ENCODE data around the gene ALG2. TPM values are rescaled to one million over a fixed set of nuclear protein-coding genes. Genes with fewer than 3 reads are reported as not detected.
A peak's percentile ranks its signal among the peaks of the same experiment; 100 is the strongest.

The ALG2 gene
- total and polyA plus RNA-seq, 7 experiments from 2014 or later = 13.9 to 33.7 (median 25.2) TPM

DNA sequence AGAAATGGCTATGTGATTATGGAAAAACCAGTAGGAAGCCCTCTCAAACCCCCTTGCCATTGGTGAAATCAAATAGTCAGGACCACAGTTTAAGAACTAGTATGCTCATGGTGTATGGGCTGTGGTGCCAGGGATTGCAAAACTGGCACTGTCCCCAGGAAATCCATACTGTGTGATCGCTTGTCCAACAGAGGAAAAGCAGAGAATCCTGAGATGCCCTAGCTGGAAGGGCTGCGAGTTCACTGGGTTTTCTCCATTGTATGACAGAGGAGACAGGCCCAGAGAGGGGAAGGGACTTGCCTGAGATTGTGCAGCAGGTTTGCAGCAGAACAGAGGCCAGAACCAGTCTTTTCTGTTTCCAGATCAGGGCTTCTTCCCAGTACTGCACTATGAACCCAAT lies 12.9 kb upstream of the ALG2 start:
- H3K4me3 ChIP-seq (ENCODE audit: low read length) = no peak overlapping the region
- ATAC-seq (no peak), DNase-seq (no peak)
- Mint-ChIP-seq H3K9me3 (peaks cover 0 to 1% (median 0%) of the 10 kb centered on the region in 11 donors), H3K27ac (no peak overlapping the region), H3K36me3 (peaks cover 0 to 42% (median 26%) of the 10 kb centered on the region in 5 donors), H3K4me3 (no peak overlapping the region), H3K4me1 (peaks cover 0 to 14% (median 0%) of the 10 kb centered on the region in 7 donors), H3K27me3 (no peaks in the 10 kb centered on the region)
- CTCF ChIA-PET = interaction anchor here (0.5 to 0.9 kb wide), 2 partner anchors 50 to 1013 kb away, joined by 3 to 5 read pairs; no protein-coding TSS in a partner anchor
- H3K27me3 ChIP-seq (ENCODE audit: control insufficient read depth in 2 of 2, insufficient read depth in 2 of 2, low read length in 2 of 2) = no peaks in the 10 kb centered on the region
- intact Hi-C loops (cut with micrococcal nuclease) = no loop called here
- no peaks in the 10 kb centered on the region for H3K9me3 ChIP-seq (ENCODE audit: control insufficient read depth in 2 of 3, low read length in 3 of 3)
- peaks cover 0 to 35% (median 5%) of the 10 kb centered on the region in 3 experiments for H3K36me3 ChIP-seq (ENCODE audit: control insufficient read depth in 2 of 3, insufficient read depth in 3 of 3, low read length in 3 of 3)
- H3K4me1 ChIP-seq (ENCODE audit: control insufficient read depth in 2 of 2, insufficient read depth in 2 of 2, low read length in 2 of 2) = no peaks in the 10 kb centered on the region
- POLR2A ChIA-PET = no interaction called here
- no peak overlapping the region for H3K27ac ChIP-seq (ENCODE audit: low read depth, low read length)

DNA sequence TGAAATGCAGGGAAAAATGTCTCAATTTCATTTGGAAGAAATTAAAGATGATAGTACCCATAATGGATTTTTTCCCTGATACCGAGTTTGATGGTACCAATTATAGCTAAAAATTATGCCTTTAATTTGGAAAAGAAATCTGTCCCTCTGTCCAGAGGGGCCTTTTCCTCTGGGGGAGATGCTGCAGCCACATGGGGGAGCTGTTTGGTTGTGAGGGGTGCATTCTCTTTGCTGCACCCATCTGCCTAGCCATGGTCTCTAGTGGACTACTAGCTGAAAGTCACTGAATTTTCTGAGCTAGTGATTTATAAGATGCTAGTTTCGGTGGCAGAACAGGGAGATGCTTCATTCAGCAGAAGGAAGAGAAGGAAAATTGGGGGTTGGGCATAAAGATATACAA lies 10.0 kb upstream of the ALG2 start:
- DNase-seq (peak in 2 of 9 donors; percentile 5 to 46), ATAC-seq (peak; percentile 57)
- H3K27ac ChIP-seq (ENCODE audit: low read depth, low read length) = no peak overlapping the region
- no peaks in the 10 kb centered on the region for H3K9me3 Mint-ChIP-seq
- peaks cover 5 to 45% (median 10%) of the 10 kb centered on the region in 3 experiments for H3K36me3 ChIP-seq (ENCODE audit: control insufficient read depth in 2 of 3, insufficient read depth in 3 of 3, low read length in 3 of 3)
- H3K4me3 Mint-ChIP-seq = no peak overlapping the region
- no peaks in the 10 kb centered on the region for H3K4me1 ChIP-seq (ENCODE audit: control insufficient read depth in 2 of 2, insufficient read depth in 2 of 2, low read length in 2 of 2)
- CTCF ChIA-PET = interaction anchor here (0.6 to 1.6 kb wide), 4 partner anchors 10 to 102 kb away, joined by 3 to 6 read pairs (median 3); partner anchors contain the start of genes ALG2 and SEC61B
- H3K27me3 ChIP-seq (ENCODE audit: control insufficient read depth in 2 of 2, insufficient read depth in 2 of 2, low read length in 2 of 2) = no peaks in the 10 kb centered on the region
- POLR2A ChIA-PET = interaction anchor here (0.6 to 2.1 kb wide), 3 partner anchors 10 to 818 kb away, joined by 3 to 10 read pairs (median 4); partner anchors contain the start of genes ALG2 and SEC61B
- no peaks in the 10 kb centered on the region for H3K27me3 Mint-ChIP-seq
- no peak overlapping the region for H3K4me3 ChIP-seq (ENCODE audit: low read length)
- peaks cover 1 to 17% (median 5%) of the 10 kb centered on the region in 7 donors for H3K4me1 Mint-ChIP-seq
- H3K9me3 ChIP-seq (ENCODE audit: control insufficient read depth in 2 of 3, low read length in 3 of 3) = no peaks in the 10 kb centered on the region
- intact Hi-C loops (cut with micrococcal nuclease) = no loop called here
- H3K27ac Mint-ChIP-seq = peak overlapping the region in 2 of 9 donors; percentile 43
- peaks cover 7 to 30% (median 22%) of the 10 kb centered on the region in 5 donors for H3K36me3 Mint-ChIP-seq

DNA sequence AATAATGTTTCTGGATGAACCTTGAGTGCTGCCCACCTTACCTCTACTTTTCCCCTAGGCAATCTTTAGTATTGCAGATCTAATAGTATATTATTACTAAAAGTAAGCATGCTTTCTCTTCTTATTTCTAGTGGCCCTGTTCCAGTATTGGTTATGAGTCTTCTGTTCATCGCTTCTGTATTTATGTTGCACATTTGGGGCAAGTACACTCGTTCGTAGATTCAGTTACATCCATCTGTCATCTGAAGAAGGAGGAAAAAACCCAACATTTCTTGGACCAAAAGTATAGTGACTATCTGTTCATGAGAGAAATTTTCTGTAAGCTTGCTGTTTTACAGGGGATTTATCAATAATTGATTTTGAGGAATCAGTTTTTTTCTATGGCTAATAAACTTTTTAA lies 8.5 kb upstream of the ALG2 start:
- no peak overlapping the region for H3K27ac ChIP-seq (ENCODE audit: low read depth, low read length)
- no peaks in the 10 kb centered on the region for H3K9me3 ChIP-seq (ENCODE audit: control insufficient read depth in 2 of 3, low read length in 3 of 3)
- DNase-seq (no peak), ATAC-seq (no peak)
- H3K4me3 ChIP-seq (ENCODE audit: low read length) = no peak overlapping the region
- intact Hi-C loops (cut with micrococcal nuclease) = no loop called here
- Mint-ChIP-seq H3K4me1 (peaks cover 8 to 24% (median 12%) of the 10 kb centered on the region in 7 donors), H3K27me3 (no peaks in the 10 kb centered on the region), H3K9me3 (no peaks in the 10 kb centered on the region), H3K27ac (no peak overlapping the region), H3K4me3 (no peak overlapping the region), H3K36me3 (peaks cover 7 to 30% (median 23%) of the 10 kb centered on the region in 5 donors)
- ChIA-PET CTCF (no interaction called here), POLR2A (no interaction called here)
- peaks cover 5 to 49% (median 10%) of the 10 kb centered on the region in 3 experiments for H3K36me3 ChIP-seq (ENCODE audit: control insufficient read depth in 2 of 3, insufficient read depth in 3 of 3, low read length in 3 of 3)
- no peaks in the 10 kb centered on the region for H3K27me3 ChIP-seq (ENCODE audit: control insufficient read depth in 2 of 2, insufficient read depth in 2 of 2, low read length in 2 of 2)
- no peaks in the 10 kb centered on the region for H3K4me1 ChIP-seq (ENCODE audit: control insufficient read depth in 2 of 2, insufficient read depth in 2 of 2, low read length in 2 of 2)

DNA sequence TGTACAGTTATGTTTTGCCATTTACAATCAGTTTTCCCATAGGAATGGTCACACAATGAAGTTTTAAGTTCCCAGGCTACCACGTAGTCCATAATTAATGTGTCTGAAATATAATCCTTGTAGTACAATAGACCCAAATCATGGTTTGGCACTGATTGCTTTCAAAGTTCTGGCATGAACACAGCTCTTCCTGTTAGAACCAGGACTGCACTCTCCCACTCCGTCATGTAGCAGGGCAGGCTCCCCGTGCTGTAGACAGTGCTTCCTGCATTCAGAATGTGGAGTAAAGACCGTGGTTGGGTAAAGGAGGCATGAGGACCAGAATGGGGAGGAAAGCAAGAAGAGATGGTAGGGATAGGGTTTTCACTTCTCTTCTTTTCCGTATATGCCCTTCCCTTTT lies 4.3 kb upstream of the ALG2 start:
- CTCF ChIA-PET = no interaction called here

DNA sequence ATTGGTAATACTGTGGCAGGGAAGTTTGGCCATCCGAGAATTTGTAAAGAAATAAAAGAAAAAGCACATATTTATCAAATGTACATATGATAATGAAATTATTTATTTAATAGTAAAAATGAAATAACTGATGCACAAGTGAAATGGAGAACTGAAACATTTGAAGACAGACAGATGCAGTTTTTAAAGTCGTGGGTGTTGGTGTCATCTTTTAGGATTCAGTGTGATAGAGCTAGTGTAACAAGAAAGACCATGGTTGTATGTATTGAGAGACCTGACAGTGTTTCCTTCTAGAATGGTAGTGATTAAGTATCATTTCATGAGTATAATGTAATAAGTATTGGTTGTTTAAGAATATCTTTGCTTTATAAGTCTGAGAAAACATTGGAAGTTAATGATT lies 2.7 kb upstream of the ALG2 start:
- no peak for ATAC-seq
- Mint-ChIP-seq H3K9me3 (peaks cover 0 to 4% (median 0%) of the 10 kb centered on the region in 11 donors), H3K4me3 (peak overlapping the region in 7 of 10 donors; percentile 5 to 100 (median 99)), H3K36me3 (peaks cover 7 to 32% (median 17%) of the 10 kb centered on the region in 5 donors), H3K4me1 (peaks cover 46 to 72% (median 58%) of the 10 kb centered on the region in 7 donors), H3K27me3 (no peaks in the 10 kb centered on the region), H3K27ac (peak overlapping the region in 5 of 9 donors; percentile 81 to 100 (median 99))
- Histone ChIP-seq H3K36me3 (ENCODE audit: control insufficient read depth in 2 of 3, insufficient read depth in 3 of 3, low read length in 3 of 3) (peaks cover 0 to 34% (median 10%) of the 10 kb centered on the region in 3 experiments), H3K9me3 (ENCODE audit: control insufficient read depth in 2 of 3, low read length in 3 of 3) (no peaks in the 10 kb centered on the region), H3K4me3 (ENCODE audit: low read length) (no peak overlapping the region), H3K4me1 (ENCODE audit: control insufficient read depth in 2 of 2, insufficient read depth in 2 of 2, low read length in 2 of 2) (peaks cover 21 to 28% of the 10 kb centered on the region in 2 donors), H3K27ac (ENCODE audit: low read depth, low read length) (no peak overlapping the region), H3K27me3 (ENCODE audit: control insufficient read depth in 2 of 2, insufficient read depth in 2 of 2, low read length in 2 of 2) (no peaks in the 10 kb centered on the region)
- intact Hi-C loops (cut with micrococcal nuclease) = loop anchor here (5.0 to 10.0 kb wide), 7 partner anchors 107 to 1203 kb away; partner anchors contain the start of genes TBC1D2 (in 2 of the 2), GALNT12 (in 1 of the 2), MSANTD3 (in 1 of the 2) and STX17 (in 1 of the 2)
- CTCF ChIA-PET = no interaction called here
- DNase-seq = no peak
- POLR2A ChIA-PET = no interaction called here

More for the DNA sequence above, 4.3 kb upstream of the ALG2 start:
- Histone ChIP-seq H3K27me3 (ENCODE audit: control insufficient read depth in 2 of 2, insufficient read depth in 2 of 2, low read length in 2 of 2) (no peaks in the 10 kb centered on the region), H3K27ac (ENCODE audit: low read depth, low read length) (no peak overlapping the region), H3K9me3 (ENCODE audit: control insufficient read depth in 2 of 3, low read length in 3 of 3) (no peaks in the 10 kb centered on the region), H3K4me3 (ENCODE audit: low read length) (no peak overlapping the region), H3K4me1 (ENCODE audit: control insufficient read depth in 2 of 2, insufficient read depth in 2 of 2, low read length in 2 of 2) (peaks cover 15 to 16% of the 10 kb centered on the region in 2 donors), H3K36me3 (ENCODE audit: control insufficient read depth in 2 of 3, insufficient read depth in 3 of 3, low read length in 3 of 3) (peaks cover 4 to 48% (median 10%) of the 10 kb centered on the region in 3 experiments)
- DNase-seq (no peak), ATAC-seq (no peak)
- peaks cover 0 to 4% (median 0%) of the 10 kb centered on the region in 11 donors for H3K9me3 Mint-ChIP-seq
- H3K27ac Mint-ChIP-seq = no peak overlapping the region
- no peak overlapping the region for H3K4me3 Mint-ChIP-seq
- intact Hi-C loops (cut with micrococcal nuclease) = loop anchor here in 1 of 2 donors (10.0 kb wide), 1 partner anchor 971 kb away; the partner anchor contains the start of gene TBC1D2
- POLR2A ChIA-PET = interaction anchor here (0.6 kb wide), 1 partner anchor 42 kb away, joined by 3 read pairs; no protein-coding TSS in a partner anchor
- H3K36me3 Mint-ChIP-seq = peaks cover 7 to 32% (median 26%) of the 10 kb centered on the region in 5 donors
- H3K4me1 Mint-ChIP-seq = peaks cover 33 to 56% (median 42%) of the 10 kb centered on the region in 7 donors
- no peaks in the 10 kb centered on the region for H3K27me3 Mint-ChIP-seq

DNA sequence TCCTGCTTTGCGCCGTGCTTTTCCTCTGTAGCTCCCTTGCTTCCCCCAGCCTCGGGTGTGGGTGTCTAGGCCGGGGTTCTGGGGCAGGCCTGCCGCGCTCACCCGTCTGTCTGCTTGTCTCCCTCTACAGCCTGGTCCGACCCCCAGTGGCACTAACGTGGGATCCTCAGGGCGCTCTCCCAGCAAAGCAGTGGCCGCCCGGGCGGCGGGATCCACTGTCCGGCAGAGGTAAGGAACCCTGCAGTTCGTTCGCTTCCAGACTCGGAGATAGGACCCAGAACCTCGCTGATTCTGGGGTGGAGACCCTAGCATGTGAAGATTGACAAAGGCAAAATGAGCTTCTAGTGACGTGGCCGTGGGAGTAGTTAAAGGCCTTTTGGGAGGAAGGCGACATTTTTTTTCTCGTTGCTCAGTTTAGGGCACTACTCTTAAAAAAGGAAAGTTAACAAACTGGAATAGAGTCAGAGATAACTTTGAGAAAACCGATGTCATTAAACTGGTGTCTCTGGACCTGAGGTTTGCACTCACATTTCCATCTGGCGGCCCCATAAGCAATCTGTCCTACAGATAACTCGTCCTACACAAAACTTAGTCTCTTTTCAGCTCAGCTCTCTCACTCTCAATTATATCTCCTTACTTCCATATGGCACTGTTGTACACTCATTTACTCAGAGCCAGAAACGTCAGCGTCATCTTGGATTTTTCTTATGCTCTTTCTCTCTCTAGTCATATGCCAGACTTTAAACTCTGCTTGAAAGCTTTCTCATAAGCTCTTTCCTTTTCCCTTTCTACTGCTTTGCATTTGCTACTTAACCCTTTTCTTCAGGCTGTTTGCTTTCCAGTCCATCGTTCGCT lies 901 bp upstream of the ALG2 start:
- ATAC-seq (peak; percentile 35), DNase-seq (no peak)
- no peaks in the 10 kb centered on the region for H3K9me3 ChIP-seq (ENCODE audit: control insufficient read depth in 2 of 3, low read length in 3 of 3)
- H3K4me1 ChIP-seq (ENCODE audit: control insufficient read depth in 2 of 2, insufficient read depth in 2 of 2, low read length in 2 of 2) = peaks cover 21 to 29% of the 10 kb centered on the region in 2 donors
- Mint-ChIP-seq H3K27me3 (no peaks in the 10 kb centered on the region), H3K4me1 (peaks cover 48 to 84% (median 73%) of the 10 kb centered on the region in 7 donors), H3K9me3 (peaks cover 0 to 4% (median 0%) of the 10 kb centered on the region in 11 donors), H3K27ac (peak overlapping the region; percentile 99 to 100 (median 100)), H3K36me3 (peaks cover 4 to 34% (median 25%) of the 10 kb centered on the region in 5 donors), H3K4me3 (peak overlapping the region; percentile 92 to 100 (median 99))
- peaks cover 0 to 29% (median 0%) of the 10 kb centered on the region in 3 experiments for H3K36me3 ChIP-seq (ENCODE audit: control insufficient read depth in 2 of 3, insufficient read depth in 3 of 3, low read length in 3 of 3)
- POLR2A ChIA-PET = interaction anchor here (0.8 to 2.5 kb wide), 4 partner anchors 9 to 36 kb away, joined by 3 to 10 read pairs (median 6); no protein-coding TSS in a partner anchor
- intact Hi-C loops (cut with micrococcal nuclease) = loop anchor here (1.0 to 10.0 kb wide), 20 partner anchors 31 to 1376 kb away; partner anchors contain the start of genes INVS (in 2 of the 2), STX17 (in 2 of the 2), TBC1D2 (in 2 of the 2) and TEX10 (in 2 of the 2)
- peak overlapping the region; percentile 86 for H3K27ac ChIP-seq (ENCODE audit: low read depth, low read length)
- CTCF ChIA-PET = interaction anchor here (1.0 kb wide), 2 partner anchors 9 to 38 kb away, joined by 3 to 6 read pairs; no protein-coding TSS in a partner anchor
- H3K27me3 ChIP-seq (ENCODE audit: control insufficient read depth in 2 of 2, insufficient read depth in 2 of 2, low read length in 2 of 2) = no peaks in the 10 kb centered on the region
- H3K4me3 ChIP-seq (ENCODE audit: low read length) = peak overlapping the region; percentile 90
